Gastroesophageal sphincter (tissue), 4 donors: ENCODE results near the gene VENTX. TPM values are rescaled to one million over a fixed set of nuclear protein-coding genes. Genes with fewer than 3 reads are reported as not detected.
"Not testable (repeated sequence)": the region's sequence is repeated elsewhere in the genome, so short reads cannot be mapped to it uniquely, and the experiment has no call there.

ENCODE experiments used
- ATAC-seq: fragments of 150-250 bp; one replicate; pipeline ENCODE4 v1.9.1; 2016; ENCODE audit warnings: mild to moderate bottlenecking, moderate library complexity
- H3K27ac ChIP-seq, 4 donors: fragments of 200-600 bp; sonication (generic) in 3 of 4; 1 replicate in 3 of 4; 2 replicates in 1 of 4; pipeline ENCODE4 v1.5.1; 2016 to 2019
- H3K27me3 ChIP-seq: fragments of 200-600 bp; sonication (generic); one replicate; pipeline ENCODE4 v1.5.1; 2019
- H3K36me3 ChIP-seq, 2 donors: fragments of 200-600 bp; sonication (generic); one replicate each; pipeline ENCODE4 v1.5.1; 2019; ENCODE audit warnings: control low read depth in 1 of 2
- H3K4me1 ChIP-seq, 3 donors: fragments of 200-600 bp; sonication (generic); 1 replicate in 2 of 3; 2 replicates in 1 of 3; pipeline ENCODE4 v1.5.1; 2016 to 2019; ENCODE audit warnings: control low read depth in 2 of 3
- H3K4me3 ChIP-seq, 2 donors: fragments of 200-600 bp; sonication (generic); one replicate each; pipeline ENCODE4 v1.5.1; 2019; ENCODE audit warnings: mild to moderate bottlenecking in 1 of 2, moderate library complexity in 1 of 2
- H3K9me3 ChIP-seq, 3 donors: fragments of 200-600 bp; sonication (generic); one replicate each; pipeline ENCODE4 v1.5.1; 2017 to 2019; ENCODE audit warnings: control low read depth in 2 of 3
- EP300 ChIP-seq: sonication (generic); formaldehyde crosslinking; IDR thresholded peaks from one replicate; pipeline ENCODE4 v1.6.1; 2017; ENCODE audit warnings: antibody characterized with exemption, mild to moderate bottlenecking
- POLR2A ChIP-seq, 2 donors: fragments of 450-650 bp; IDR thresholded peaks; one replicate each; pipeline ENCODE4 v1.6.1; 2017; ENCODE audit warnings: antibody characterized with exemption in 2 of 2, mild to moderate bottlenecking in 2 of 2, moderate library complexity in 1 of 2
- POLR2AphosphoS5 ChIP-seq: sonication (generic); formaldehyde crosslinking; IDR thresholded peaks from one replicate; pipeline ENCODE4 v1.6.1; 2017; ENCODE audit warnings: antibody characterized with exemption
- WGBS, 2 donors: methylation state at CpG; one replicate each; pipeline ENCODE4 v1.1.5; 2018; ENCODE audit warnings: low coverage in 1 of 2; 5-methylcytosine and 5-hydroxymethylcytosine counted together
- total RNA-seq, 4 donors: library from RNA; depleted of rRNA; stranded (reverse); fragments of >200 nt; gene quantifications; one replicate each; pipeline ENCODE4 v1.1.0, GENCODE V29; 2016
- TF ChIP-seq, protein P1 (sequence below), 4 experiments: fragments of 200-600 bp in 2 of 4; fragments of 450-650 bp in 2 of 4; sonication (generic) in 1 of 4; IDR thresholded peaks; one replicate each; pipeline ENCODE4 v1.5.1; 2017 to 2019; ENCODE audit warnings: antibody characterized with exemption in 4 of 4, mild to moderate bottlenecking in 2 of 4, moderate library complexity in 2 of 4

VENTX gene
- total RNA-seq, 4 donors from 2014 or later: 0.66 to 2.3 (median 1.4) TPM

DNA sequence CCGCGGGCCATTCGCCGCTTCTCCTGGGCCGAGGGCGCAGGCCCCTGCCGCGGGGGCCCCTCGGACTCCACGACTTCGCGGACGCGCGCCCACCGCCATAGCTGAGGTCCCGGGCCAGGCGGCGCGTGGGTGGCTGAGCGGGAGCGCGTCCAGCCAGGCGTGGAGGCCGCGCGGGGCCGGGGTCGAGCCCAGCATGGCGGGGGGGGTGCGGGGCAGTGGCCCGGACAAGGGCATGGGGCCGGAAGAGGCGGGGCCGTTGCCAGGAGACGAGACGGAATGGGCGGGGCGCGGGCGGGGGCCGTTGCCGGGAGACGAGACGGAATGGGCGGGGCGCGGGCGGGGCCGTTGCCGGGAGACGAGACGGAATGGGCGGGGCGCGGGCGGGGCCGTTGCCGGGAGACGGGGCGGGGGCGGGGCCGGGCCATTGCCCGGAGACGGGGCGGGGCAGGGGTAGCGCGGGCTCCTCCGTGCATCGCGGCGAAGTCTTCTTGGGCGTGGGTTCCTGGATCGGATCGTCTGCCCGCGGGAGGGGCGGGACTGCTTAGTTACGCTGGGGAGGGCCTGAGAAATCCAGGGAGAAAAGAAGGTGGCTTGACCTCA lies 24.2 kb downstream of the VENTX start:
- ATAC-seq: peak; percentile 74
- H3K9me3 ChIP-seq: no peaks in the 10 kb centered on the region
- TF ChIP-seq, protein P1, sequence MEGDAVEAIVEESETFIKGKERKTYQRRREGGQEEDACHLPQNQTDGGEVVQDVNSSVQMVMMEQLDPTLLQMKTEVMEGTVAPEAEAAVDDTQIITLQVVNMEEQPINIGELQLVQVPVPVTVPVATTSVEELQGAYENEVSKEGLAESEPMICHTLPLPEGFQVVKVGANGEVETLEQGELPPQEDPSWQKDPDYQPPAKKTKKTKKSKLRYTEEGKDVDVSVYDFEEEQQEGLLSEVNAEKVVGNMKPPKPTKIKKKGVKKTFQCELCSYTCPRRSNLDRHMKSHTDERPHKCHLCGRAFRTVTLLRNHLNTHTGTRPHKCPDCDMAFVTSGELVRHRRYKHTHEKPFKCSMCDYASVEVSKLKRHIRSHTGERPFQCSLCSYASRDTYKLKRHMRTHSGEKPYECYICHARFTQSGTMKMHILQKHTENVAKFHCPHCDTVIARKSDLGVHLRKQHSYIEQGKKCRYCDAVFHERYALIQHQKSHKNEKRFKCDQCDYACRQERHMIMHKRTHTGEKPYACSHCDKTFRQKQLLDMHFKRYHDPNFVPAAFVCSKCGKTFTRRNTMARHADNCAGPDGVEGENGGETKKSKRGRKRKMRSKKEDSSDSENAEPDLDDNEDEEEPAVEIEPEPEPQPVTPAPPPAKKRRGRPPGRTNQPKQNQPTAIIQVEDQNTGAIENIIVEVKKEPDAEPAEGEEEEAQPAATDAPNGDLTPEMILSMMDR (IDR thresholded peaks at IDR 0.05): no peak
- TF ChIP-seq EP300 (no peak), POLR2AphosphoS5 (no peak), POLR2A (IDR thresholded peaks at IDR 0.05) (peak; percentile 42 to 49)
- peak overlapping the region; percentile 77 to 97 for H3K4me3 ChIP-seq
- WGBS, 2 donors: 0% methylated on average over 7 of the region's 79 CpGs; no CpG with 5 or more reads in 1 of the 2 donors
- H3K4me1 ChIP-seq: peaks cover 0 to 54% (median 26%) of the 10 kb centered on the region in 3 donors
- peak overlapping the region; percentile 72 to 92 (median 90) for H3K27ac ChIP-seq
- no peaks in the 10 kb centered on the region for H3K36me3 ChIP-seq
- H3K27me3 ChIP-seq: peaks cover 7% of the 10 kb centered on the region

DNA sequence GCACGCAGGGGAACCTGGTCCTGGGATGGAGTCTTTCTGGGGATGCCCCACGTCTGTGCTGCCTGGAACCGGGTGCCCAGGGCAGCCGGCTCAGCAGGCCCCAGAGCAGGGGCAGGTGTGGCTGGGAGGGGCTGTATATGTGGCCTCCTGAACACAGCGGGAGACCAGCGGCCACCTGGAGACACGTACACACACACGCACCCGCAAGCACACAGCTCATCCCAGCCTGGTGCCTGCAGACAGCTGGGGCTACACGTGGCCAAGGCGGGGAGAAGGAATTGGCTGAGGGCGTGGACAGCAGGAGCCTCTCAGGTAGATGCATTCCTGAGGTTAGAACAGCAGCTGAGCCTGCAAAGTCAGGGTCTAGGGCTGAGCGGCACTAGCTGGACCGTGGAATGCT lies 25.0 kb downstream of the VENTX start:
- TF ChIP-seq POLR2AphosphoS5 (no peak), EP300 (no peak)
- H3K27ac ChIP-seq: peak overlapping the region in 1 of 4 donors; percentile 92
- WGBS, 2 donors: no CpG with 5 or more reads among the region's 14 CpGs

DNA sequence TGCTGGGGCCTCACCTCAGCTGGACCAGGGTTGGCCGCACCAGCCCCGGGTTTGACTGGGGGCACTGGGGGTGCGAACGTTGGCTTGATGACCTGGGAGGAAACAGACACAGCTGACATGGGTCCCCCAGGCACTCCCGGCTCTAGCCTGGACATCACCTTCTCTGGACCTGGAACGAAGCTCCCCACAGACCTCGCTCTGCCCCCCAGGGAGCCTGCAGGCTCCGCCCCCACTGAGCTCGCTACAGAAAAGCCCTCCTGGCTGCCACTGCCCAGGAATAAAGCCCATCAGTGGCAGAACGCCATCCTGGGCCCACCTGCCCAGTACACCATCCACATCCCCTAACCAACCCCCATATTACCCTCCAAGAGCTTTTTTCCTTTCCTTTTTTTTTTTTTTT lies 26.0 kb downstream of the VENTX start:
- no peak for ATAC-seq

More for the DNA sequence above, 25.0 kb downstream of the VENTX start:
- H3K4me1 ChIP-seq: peaks cover 0 to 47% (median 19%) of the 10 kb centered on the region in 3 donors
- ATAC-seq: no peak
- H3K9me3 ChIP-seq: no peaks in the 10 kb centered on the region
- no peaks in the 10 kb centered on the region for H3K27me3 ChIP-seq
- H3K36me3 ChIP-seq: no peaks in the 10 kb centered on the region
- peak overlapping the region in 1 of 2 donors; percentile 97 for H3K4me3 ChIP-seq

DNA sequence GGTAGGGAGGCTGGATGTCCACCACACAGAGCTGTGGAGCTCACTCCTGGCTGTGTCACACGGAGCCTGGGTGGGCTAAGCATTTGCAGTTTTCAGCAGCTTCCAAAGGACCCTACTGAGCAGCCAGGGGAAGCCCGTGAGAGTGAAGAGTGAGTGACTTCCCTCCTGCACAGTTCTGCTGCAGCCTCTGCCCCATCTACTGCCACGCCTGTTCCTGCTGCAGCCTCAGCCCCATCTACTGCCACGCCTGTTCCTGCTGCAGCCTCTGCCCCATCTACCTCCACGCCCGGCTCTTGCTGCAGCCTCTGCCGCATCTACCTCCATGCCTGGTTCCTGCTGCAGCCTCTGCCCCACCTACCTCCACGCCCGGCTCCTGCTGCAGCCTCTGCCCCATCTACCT lies 26.8 kb downstream of the VENTX start:
- peaks cover 0 to 12% of the 10 kb centered on the region in 2 donors for H3K36me3 ChIP-seq
- no peaks in the 10 kb centered on the region for H3K27me3 ChIP-seq
- H3K9me3 ChIP-seq: no peaks in the 10 kb centered on the region
- H3K4me1 ChIP-seq: peaks cover 0 to 30% (median 7%) of the 10 kb centered on the region in 3 donors
- H3K27ac ChIP-seq: no peak overlapping the region
- no peak overlapping the region for H3K4me3 ChIP-seq
- no peak for ATAC-seq
- TF ChIP-seq EP300 (no peak), POLR2A (IDR thresholded peaks at IDR 0.05) (no peak), POLR2AphosphoS5 (no peak)
- TF ChIP-seq, protein P1 (IDR thresholded peaks at IDR 0.05): no peak
- WGBS, 2 donors: 57 to 63% methylated on average over 7 of the region's 9 CpGs

More for the DNA sequence above, 26.0 kb downstream of the VENTX start:
- no peaks in the 10 kb centered on the region for H3K27me3 ChIP-seq
- no peak overlapping the region for H3K4me3 ChIP-seq
- H3K27ac ChIP-seq: no peak overlapping the region
- TF ChIP-seq, protein P1 (IDR thresholded peaks at IDR 0.05): no peak
- no peak for TF ChIP-seq POLR2A (IDR thresholded peaks at IDR 0.05)
- peaks cover 0 to 38% (median 12%) of the 10 kb centered on the region in 3 donors for H3K4me1 ChIP-seq
- peaks cover 0 to 4% of the 10 kb centered on the region in 2 donors for H3K36me3 ChIP-seq
- H3K9me3 ChIP-seq: no peaks in the 10 kb centered on the region
- WGBS, 2 donors: 88% methylated on average over 9 of the region's 10 CpGs; no CpG with 5 or more reads in 1 of the 2 donors

DNA sequence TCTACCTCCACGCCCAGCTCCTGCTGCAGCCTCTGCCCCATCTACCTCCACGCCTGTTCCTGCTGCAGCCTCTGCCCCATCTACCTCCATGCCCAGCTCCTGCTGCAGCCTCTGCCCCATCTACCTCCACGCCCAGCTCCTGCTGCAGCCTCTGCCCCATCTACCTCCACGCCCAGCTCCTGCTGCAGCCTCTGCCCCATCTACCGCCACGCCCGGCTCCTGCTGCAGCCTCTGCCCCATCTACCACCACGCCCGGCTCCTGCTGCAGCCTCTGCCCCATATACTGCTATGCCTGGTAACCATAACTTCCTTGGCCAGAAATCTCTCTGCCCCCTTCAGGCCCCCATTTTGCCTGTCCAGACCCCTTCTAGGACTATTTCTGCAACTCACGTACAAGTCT lies 27.4 kb downstream of the VENTX start:
- WGBS, 2 donors: 75 to 93% methylated on average over 5 to 7 of the region's 10 CpGs
- ATAC-seq, H3K27ac ChIP-seq, H3K27me3 ChIP-seq, H3K9me3 ChIP-seq, H3K4me3 ChIP-seq: not testable (repeated sequence)
- H3K4me1 ChIP-seq: peaks cover 0 to 24% (median 1%) of the 10 kb centered on the region in 3 donors
- H3K36me3 ChIP-seq: peaks cover 0 to 18% of the 10 kb centered on the region in 2 donors

DNA sequence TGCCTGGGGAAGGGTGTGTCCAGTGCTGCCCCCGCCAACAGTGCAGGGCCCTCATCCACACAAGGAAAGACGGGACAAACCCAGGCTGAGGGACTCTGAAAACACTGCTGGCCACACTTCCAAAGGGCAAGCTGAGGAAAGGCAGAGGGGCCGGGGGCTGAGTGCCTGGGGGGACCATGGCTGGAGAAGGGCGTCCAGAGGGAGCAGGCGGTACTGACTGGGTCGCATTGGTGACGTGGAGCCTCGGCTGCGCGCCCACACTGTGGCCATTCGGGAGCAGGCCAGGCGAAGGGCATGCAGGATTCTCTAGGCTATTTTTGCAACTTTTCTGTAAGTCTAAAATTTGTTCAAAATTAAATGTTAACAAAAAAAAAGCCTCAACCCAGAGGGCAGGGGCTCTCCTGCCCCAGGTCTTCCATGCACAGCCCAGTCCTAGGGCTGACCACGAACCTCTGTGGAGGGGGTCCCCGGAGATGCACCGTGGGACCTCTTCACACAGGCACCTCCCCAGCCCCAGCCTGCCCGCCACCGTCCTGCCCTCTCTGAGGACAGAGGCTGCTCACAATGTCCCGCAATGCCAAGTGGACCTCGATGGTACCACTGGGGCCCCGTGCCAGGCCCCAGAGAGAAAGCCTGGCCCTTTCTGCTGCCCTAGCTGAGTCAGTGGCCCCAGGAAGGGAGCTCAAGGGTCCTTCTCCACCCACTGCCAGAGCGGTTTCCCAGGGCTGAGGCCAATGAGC lies 28.6 kb downstream of the VENTX start:
- no peak for ATAC-seq
- TF ChIP-seq, protein P1 (IDR thresholded peaks at IDR 0.05): no peak
- no peak for TF ChIP-seq POLR2AphosphoS5
- peaks cover 0 to 12% (median 0%) of the 10 kb centered on the region in 3 donors for H3K4me1 ChIP-seq
- H3K27ac ChIP-seq: no peak overlapping the region
- peaks cover 0 to 30% of the 10 kb centered on the region in 2 donors for H3K36me3 ChIP-seq
- H3K9me3 ChIP-seq: no peaks in the 10 kb centered on the region
- no peak overlapping the region for H3K4me3 ChIP-seq
- WGBS, 2 donors: 84 to 87% methylated on average over 6 to 14 of the region's 21 CpGs
- no peaks in the 10 kb centered on the region for H3K27me3 ChIP-seq
